ENCODE data around the gene ERAL1. TPM values are rescaled to one million over a fixed set of nuclear protein-coding genes. Genes with fewer than 3 reads are reported as not detected.

ERAL1 gene
- total RNA-seq, 1 donor, result 30.4 TPM

- H3K4me2 ChIP-seq (ENCODE audit: insufficient read depth, low read length), result no peak overlapping the region
- no peak for DNase-seq (ENCODE audit: insufficient read length, low spot score, missing footprints)
- TF ChIP-seq CTCF (IDR thresholded peaks at IDR 0.05; ENCODE audit: extremely low read depth, low read depth, low read length), result no peak
- H3K79me2 ChIP-seq (ENCODE audit: insufficient read depth, low read length), result no peaks in the 10 kb centered on the region
- H3K36me3 ChIP-seq (ENCODE audit: insufficient read depth, low read length), result peaks cover 60% of the 10 kb centered on the region
- peaks cover 21% of the 10 kb centered on the region for H3K4me1 ChIP-seq (ENCODE audit: insufficient read depth, low read length)
- H3K9me3 ChIP-seq (ENCODE audit: low read depth, low read length), result no peaks in the 10 kb centered on the region
- peaks cover 12% of the 10 kb centered on the region for H4K20me1 ChIP-seq (ENCODE audit: insufficient read depth, low read length)
- H3K27ac ChIP-seq (ENCODE audit: low read depth, low read length), result no peak overlapping the region
- no peaks in the 10 kb centered on the region for H3K27me3 ChIP-seq (ENCODE audit: insufficient read depth, low read length)
- H3K4me3 ChIP-seq (ENCODE audit: insufficient read depth, low read length), result no peak overlapping the region
- no peak overlapping the region for H2AFZ ChIP-seq (ENCODE audit: low read length)
These were observed 51.5 kb downstream of the ERAL1 start for GRCh38 chr17:28906276-28906675.

- no peak for DNase-seq (ENCODE audit: insufficient read length, low spot score, missing footprints)
- Histone ChIP-seq H3K36me3 (ENCODE audit: insufficient read depth, low read length) (peaks cover 66% of the 10 kb centered on the region), H3K4me1 (ENCODE audit: insufficient read depth, low read length) (peaks cover 19% of the 10 kb centered on the region), H2AFZ (ENCODE audit: low read length) (no peak overlapping the region), H4K20me1 (ENCODE audit: insufficient read depth, low read length) (peaks cover 15% of the 10 kb centered on the region), H3K4me3 (ENCODE audit: insufficient read depth, low read length) (no peak overlapping the region), H3K27ac (ENCODE audit: low read depth, low read length) (no peak overlapping the region), H3K27me3 (ENCODE audit: insufficient read depth, low read length) (no peaks in the 10 kb centered on the region), H3K79me2 (ENCODE audit: insufficient read depth, low read length) (no peaks in the 10 kb centered on the region), H3K4me2 (ENCODE audit: insufficient read depth, low read length) (no peak overlapping the region), H3K9me3 (ENCODE audit: low read depth, low read length) (no peaks in the 10 kb centered on the region)
- no peak for TF ChIP-seq CTCF (IDR thresholded peaks at IDR 0.05; ENCODE audit: extremely low read depth, low read depth, low read length)
These were observed 52.1 kb downstream of the ERAL1 start for GRCh38 chr17:28906706-28907438.

- Histone ChIP-seq H3K4me2 (ENCODE audit: insufficient read depth, low read length) (no peak overlapping the region), H3K27ac (ENCODE audit: low read depth, low read length) (no peak overlapping the region), H3K27me3 (ENCODE audit: insufficient read depth, low read length) (no peaks in the 10 kb centered on the region), H3K4me3 (ENCODE audit: insufficient read depth, low read length) (no peak overlapping the region), H3K36me3 (ENCODE audit: insufficient read depth, low read length) (peaks cover 77% of the 10 kb centered on the region), H4K20me1 (ENCODE audit: insufficient read depth, low read length) (peaks cover 21% of the 10 kb centered on the region), H3K4me1 (ENCODE audit: insufficient read depth, low read length) (peaks cover 14% of the 10 kb centered on the region), H3K9me3 (ENCODE audit: low read depth, low read length) (no peaks in the 10 kb centered on the region), H3K79me2 (ENCODE audit: insufficient read depth, low read length) (peaks cover 2% of the 10 kb centered on the region), H2AFZ (ENCODE audit: low read length) (no peak overlapping the region)
- no peak for TF ChIP-seq CTCF (IDR thresholded peaks at IDR 0.05; ENCODE audit: extremely low read depth, low read depth, low read length)
- DNase-seq (ENCODE audit: insufficient read length, low spot score, missing footprints), result no peak
These were observed 53.1 kb downstream of the ERAL1 start for GRCh38 chr17:28907709-28908475.

GRCh38 chr17:28908640-28909167, 53.9 kb downstream of the ERAL1 start:
- Histone ChIP-seq H3K4me3 (ENCODE audit: insufficient read depth, low read length) (no peak overlapping the region), H3K27me3 (ENCODE audit: insufficient read depth, low read length) (no peaks in the 10 kb centered on the region), H3K4me2 (ENCODE audit: insufficient read depth, low read length) (no peak overlapping the region), H3K9me3 (ENCODE audit: low read depth, low read length) (no peaks in the 10 kb centered on the region), H2AFZ (ENCODE audit: low read length) (no peak overlapping the region), H3K27ac (ENCODE audit: low read depth, low read length) (no peak overlapping the region), H3K4me1 (ENCODE audit: insufficient read depth, low read length) (peaks cover 9% of the 10 kb centered on the region), H4K20me1 (ENCODE audit: insufficient read depth, low read length) (peaks cover 17% of the 10 kb centered on the region), H3K79me2 (ENCODE audit: insufficient read depth, low read length) (peaks cover 2% of the 10 kb centered on the region), H3K36me3 (ENCODE audit: insufficient read depth, low read length) (peaks cover 85% of the 10 kb centered on the region)
- no peak for TF ChIP-seq CTCF (IDR thresholded peaks at IDR 0.05; ENCODE audit: extremely low read depth, low read depth, low read length)
- peak; percentile 94 for DNase-seq (ENCODE audit: insufficient read length, low spot score, missing footprints)

Data from osteoblast (primary cell).